GM19463 (cell line): Measurements from ENCODE around the gene FASN.

Experiments used
- ATAC-seq: cut with Tn5 transposase; IDR thresholded peaks from one replicate; pipeline ENCODE4 v1.9.1; 2021; ENCODE audit warnings: mild to moderate bottlenecking, moderate library complexity; ENCODE audit not compliant: unreplicated experiment

FASN gene

DNA sequence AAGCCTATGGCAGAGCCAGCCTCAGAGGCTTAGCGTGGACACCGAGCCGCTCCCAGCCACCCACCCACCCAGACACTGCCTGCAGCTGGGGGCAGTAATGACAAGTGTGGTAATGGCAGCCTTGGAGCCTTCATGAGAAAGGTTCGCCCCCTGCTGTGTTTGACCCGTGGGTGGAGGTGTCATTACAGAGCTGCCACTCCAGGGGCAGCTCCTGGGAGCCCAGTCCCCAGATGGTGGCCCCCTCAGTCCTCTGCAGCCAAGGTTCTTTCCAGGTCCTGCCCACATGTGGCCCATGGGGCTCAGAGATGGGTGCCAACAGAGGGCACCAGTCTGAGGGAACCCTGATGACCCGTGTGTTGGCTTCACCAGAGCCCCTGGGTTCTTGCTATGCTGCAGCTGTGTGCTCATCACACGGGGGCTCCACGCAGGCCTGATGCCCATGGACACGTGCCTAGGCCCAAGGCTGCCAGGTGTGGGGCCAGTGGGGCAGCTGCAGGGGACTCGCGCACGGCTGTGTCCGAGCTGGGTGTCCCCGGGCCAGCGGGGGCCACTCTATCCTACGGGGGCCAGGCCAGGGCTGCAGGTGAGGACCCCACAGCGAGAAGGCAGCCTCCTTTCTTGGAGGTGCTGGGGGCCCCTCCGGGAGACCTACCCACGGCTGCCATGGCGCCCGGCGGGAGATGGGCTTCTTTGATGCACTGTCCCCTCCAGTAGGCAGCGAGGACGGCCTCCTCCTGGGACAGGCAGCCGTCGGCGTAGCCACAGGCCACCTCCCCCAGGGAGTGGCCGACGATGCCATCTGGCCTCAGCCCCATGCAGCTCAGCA, 8.1 kb downstream of the FASN start:
- ATAC-seq = no peak

DNA sequence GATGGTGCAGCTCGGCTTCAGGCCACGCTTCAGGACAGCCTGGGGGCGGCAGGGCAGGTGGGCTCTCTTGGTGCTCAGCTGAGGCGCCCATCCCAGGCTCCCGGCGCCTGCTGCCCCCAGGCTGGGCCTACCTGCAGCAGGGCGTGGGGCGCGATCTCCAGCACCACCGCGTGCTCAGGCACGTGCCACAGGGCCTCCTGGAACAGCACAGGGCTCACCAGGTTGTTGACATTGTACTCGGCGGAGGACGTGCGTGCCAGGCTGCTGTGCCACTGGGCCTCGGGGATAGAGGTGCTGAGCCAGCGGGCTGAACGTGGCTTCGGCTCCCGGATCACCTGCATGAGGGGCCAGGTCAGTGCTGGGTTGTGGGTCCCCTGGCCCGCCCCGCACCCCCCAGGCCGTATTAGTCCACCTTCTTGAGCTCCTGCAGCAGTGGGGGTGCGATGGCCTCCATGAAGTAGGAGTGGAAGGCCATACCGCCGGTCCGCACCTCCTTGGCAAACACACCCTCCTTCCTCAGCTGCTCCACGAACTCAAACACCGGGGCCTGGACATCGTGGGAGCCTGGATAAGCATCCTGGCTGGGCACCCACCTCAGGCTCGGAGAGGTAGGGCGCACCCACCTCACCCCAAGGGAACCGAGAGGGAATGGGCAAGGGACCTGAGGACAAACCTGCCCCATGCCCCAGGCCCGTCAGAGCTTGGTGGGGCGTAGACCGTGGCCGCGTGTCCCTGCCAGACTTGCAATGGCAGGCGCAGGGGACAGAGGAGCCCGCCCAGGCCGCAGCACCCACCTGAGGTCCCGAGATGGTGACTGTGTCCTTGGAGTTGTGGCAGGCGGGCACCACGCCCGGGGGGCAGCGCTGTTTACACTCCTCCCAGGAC, 9.0 kb downstream of the FASN start:
- no peak for ATAC-seq

DNA sequence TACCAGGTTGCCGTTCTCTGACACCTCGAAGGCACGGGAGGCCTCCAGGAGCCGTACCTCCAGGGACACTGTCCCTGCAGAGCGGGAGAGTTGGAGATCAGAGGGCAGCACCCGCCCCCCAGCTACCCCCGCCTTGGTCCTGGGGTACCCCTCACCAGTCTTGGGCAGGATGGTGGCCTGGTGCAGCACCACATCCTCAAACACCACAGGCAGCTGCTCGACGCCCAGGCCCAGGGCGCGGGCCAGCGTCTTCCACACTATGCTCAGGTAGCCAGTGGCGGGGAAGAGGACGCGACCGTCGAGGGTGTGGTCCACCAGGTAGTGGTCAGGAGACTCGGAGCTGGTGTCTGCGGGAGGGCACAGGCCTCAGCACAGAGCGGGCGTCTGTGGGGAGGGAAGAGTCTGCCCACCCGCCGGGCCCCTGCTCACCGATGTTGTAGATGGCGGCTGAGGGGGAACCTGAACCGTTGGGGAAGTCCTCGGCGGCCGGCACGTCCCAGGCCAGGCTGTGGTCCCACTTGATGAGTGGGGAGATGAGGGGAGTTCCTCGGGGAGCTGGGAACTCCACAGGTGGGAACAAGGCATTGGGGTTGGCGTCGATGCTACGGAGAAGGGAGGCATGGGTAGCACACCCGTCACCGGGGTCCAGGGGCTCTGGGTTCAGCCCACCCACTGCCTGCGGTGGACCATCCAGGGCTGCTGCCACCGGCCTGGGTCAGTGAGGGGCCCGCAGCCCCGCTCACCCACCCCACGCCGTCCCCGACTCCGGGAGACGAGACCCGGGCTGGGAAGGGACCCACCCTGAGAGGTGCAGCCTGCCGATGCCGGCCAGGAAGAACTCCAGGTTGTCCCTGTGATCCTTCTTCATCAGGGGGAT, 9.8 kb downstream of the FASN start:
- no peak for ATAC-seq

DNA sequence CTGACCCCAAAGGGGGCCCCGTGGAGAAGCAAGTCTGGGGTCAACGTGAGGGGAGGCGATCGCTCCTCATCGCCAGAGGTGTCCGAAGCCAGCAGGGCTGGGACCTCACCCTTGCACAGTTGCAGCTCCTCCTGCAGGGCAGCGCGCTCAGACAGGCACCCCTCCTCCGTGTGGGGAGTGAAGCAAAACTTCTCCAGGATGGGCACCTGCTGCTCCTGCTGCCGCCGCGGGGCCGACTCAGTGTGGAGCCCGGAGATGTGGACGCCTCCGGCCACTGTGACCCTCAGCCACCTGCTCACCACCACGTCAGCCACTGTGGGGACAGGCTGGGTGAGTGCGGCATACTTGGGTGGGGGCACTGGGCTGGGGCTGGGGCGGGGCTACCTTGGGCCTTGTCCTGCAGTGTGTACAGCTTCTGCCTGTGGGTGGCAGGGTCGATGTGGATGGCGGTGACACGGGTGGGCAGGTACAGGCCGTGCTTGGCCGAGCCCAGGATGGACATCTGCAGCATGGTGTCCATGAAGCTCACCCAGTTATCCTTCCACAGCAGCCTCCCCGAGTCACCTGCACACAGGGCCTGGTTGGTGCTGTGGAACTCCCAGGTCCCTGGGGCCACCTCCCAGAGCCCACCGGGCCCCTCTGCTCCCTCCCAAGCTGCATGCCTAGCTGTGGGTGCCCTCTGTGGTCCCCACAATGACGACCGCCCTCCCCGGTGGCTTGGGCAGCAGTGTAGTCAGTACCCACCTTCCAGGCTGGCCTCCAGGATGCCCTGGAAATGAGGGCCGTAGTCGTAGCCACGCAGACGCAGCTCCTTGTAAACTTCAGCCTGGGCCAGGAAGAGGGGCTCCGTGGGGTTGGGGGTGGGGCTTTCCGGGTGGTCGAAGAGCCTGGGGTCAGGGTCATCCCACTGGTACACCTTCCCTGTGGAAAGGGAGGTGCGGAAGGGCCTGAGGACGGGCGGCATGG, 10.8 kb downstream of the FASN start:
- ATAC-seq = no peak

DNA sequence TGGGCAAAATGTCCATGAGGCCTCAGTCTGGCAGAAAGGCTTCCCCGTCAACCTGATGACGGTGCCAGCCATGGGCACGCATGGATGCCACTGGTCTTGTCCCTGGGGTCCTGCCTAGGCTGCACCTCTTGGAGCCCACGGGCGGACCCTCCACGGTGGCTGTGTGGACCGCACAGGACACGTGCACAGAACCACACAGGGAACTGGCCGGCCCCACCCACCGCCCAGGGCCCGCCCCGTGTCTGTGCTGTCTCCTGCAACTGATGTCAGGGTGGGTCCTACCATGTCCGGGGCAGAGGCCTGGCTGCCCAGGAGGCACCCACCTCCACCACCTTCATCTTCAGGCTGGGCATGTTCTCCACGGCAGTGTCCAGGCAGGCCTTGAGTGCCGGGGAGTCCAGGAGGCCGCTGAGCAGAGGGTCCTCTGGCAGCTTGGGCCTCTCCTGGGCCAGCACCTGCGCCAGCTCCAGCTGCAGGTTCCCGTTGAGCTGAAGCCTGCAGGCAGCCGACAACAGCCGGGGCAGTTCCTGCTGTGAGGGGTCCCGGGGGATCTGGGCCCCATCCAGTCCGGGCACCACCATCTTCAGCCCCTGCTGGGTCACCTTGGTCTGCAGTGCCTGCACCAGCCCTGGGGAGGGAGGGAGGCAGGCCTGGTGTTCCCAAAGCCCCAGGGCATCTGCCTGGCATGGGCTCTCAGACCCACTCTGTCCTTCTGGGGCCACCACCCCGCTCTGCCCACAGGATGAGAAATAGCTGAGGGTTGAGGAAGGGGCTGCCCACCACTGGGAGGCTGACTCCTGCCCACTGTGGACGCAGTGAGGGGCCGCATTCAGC, 11.9 kb downstream of the FASN start:
- ATAC-seq = no peak

DNA sequence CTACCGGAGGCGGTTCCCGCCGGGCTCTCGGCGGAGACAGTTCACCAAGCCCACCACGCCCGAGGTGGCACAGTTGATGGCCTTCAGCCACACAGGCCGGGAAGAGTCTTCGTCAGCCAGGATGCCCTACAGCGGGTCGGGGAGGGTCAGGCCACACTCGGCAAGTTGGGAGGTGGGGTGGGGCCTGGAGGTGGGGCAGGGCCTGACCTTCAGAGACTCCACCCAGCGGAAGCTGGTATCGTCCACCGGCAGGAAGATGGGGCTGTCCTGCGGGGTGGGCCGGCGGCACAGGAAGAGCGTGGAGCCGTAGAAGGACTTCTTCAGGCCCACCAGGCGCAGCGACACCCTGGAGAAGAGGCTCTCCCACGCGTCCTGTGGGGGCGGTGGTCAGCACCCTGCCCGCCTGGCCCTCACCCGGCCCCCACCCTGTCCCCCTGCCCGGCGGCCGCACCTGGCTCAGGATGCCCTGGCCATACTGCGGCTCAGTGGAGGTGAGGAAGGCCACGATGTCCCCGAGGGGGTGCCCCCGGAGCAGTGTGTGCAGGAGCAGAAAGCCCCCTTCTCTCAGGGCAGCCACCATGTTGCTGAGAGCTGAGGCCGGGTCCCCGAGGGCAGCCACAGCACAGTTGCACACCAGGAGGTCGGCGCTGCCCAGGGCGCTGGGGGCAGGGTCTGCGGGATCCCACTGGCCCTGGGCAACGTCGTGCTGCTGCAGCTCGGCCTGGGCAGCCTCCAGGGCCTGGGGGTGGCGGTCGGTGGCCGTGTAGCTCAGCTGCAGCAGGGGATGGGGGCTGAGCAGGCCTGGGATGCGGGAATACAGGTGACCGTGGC, 12.8 kb downstream of the FASN start:
- no peak for ATAC-seq

DNA sequence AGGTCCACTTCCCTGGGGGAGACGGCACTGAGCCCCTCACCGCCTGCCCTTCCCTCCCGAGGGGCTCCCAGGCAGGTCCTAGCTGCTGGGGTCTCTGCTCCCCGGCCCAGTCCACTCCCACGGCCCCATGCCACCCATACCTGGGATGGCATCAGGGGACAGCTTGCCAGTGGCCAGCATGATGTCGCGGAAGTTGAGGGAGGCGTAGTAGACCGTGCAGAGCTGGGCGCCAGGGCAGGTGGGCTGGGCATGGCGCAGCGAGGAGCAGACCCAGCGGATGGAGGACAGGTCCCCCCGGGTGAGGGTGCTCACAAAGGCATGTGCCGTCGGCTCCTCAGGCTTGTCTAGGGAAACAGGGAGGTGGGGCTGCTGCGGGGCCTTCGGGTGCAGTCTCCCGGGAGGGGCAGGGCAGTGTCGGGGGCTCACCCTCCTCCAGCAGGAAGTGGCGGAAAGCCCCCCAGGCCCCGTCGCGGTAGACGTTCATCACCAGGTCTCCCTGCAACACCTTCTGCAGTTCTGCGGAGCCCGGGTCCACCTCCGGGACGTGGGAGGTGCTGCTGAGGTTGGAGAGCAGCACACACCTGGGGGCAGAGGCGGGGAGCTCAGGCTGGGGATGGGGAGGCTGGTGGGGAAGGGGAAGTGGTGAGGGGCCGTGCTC, 13.5 kb downstream of the FASN start:
- ATAC-seq = no peak

DNA sequence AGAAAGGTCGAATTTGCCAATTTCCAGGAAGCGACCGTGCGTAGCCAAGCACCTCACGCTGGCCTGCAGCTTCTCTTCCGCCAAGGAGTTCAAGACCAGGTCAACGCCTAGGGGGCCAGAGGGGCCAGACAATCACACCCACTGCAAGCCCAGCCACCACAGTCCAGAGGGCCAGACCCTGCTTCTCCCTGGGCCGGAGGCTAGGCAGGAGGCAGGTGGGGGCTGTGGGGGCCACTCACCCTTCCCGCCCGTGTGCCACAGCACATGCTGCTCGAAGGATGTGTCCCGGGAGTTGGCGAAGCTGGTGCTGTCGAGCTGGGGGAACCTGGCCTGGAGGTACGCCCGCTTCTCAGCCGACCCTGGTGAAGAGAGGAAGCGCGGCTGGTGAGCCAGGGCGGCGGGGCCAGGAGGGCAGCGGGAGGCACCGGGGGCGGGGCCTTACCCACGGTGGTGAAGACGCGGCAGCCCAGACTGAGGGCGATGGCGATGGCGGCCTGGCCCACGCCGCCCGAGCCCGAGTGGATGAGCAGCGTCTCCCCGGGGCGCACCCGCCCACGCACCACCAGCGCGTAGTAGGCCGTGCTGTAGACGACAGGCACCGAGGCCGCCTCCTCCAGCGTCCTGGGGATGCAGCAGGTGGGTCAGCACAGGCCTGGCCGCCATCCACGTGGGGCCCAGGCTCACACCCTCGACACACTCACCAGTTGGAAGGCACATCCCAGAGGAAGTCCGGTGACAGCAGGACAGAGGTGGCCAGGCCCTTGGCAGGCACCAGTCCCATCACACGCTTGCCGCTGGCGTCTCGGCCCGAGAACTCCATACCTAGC, 14.3 kb downstream of the FASN start:
- ATAC-seq = no peak

DNA sequence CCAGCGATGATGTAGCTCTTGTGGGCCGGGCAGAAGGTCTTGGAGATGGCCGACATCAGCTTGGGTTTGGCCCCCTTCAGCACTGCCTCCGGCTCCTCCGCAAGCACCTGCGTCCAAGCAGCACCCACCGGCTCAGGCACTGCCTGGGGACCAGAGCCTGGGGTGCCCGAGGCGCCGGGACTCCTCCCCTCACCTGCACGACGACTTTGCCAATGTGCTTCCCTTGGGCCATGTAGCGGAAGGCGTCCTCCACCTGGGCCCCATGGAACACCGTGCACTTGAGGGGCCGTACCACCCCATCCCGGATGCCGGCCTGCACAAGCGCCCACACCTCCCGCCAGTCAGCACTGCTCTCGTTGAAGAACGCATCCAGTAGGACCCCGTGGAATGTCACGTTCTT, 15.0 kb downstream of the FASN start:
- no peak for ATAC-seq

DNA sequence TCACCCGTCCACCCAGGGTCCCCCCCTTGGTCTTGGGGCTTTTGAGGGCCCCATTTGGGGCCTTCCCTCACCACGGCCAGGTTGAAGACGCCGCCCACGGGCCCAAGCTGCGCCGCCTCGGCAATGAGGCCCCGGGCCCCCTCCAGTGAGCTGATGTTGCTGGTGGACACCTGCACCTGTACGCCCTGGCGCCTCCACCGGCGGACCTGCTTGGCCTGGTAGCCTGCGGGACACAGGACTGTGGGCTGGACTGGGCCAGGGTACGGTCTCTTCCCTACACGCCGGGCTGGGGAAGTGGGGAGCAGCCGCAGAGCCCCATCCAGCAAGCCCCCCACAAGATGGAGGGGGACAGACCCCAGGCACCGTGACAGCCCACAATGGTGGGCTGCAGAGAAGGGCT, 15.6 kb downstream of the FASN start:
- ATAC-seq = no peak

DNA sequence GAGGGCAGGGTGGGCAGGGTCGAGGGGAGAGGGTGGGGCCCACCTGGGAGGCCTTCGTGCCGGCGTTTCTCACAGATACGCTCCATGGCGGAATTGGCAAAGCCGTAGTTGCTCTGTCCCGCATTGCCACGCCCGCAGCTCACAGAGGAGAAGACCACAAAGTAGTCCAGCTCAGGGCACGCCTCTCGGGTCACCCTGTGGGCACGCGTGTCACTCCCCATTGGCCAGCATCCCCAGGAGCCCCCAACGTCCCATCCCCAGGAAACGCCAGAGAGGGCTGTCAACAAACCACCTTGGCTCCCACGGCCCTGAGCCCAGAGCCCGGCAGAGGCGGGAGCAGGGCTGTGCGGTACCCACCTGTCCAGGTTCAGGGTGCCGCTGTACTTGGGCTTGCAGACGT, 16.1 kb downstream of the FASN start:
- no peak for ATAC-seq

DNA sequence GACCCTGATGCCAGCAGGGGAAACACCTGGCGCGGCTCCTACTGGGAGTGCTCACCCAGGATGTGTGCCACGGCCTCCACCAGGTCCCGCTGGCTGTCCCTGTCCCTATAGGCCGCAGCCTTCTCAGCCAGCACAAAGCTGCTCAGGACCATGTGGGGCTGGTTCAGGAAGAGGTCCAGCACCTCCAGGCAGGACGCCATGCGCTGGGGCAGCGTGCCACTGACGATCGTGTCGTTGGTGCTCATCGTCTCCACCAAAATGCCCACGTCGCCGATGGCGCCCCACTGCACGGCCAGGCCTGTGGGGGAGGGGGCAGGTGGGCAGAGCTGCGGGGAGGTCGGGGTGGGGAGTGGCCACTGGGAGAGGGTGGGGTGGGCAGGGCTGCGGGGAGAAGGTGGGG, 16.5 kb downstream of the FASN start:
- no peak for ATAC-seq

DNA sequence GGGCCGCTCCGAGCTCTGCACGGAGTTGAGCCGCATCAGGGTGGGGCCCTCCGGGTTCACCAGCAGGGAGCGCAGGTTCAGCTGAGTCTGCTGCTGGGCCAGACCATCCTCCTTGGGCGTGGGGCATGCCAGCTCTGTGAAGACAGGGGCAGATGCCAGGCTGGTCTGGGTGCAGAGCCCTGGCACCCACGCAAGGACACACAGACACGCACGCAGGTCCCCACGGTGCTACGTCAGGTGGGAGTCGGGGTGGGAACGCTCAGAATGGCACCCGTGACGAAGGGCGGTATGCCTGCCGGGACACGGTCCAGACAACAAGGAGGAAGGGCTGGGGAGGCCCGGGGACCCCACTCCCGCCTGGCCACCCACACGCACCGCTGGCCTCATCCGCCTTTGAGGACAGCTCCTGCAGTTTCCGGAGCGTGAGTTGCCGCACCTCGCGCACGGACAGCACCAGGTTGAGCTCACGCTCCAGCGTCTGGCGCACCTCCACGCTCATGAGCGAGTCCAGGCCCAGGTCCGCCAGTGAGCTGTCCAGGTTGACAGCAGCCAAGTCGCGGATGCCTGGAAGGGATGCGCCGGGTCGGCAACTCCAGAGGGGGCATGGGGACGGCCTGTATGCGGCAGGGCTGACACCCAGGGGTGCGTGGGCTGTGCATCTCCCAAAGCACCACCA, 17.1 kb downstream of the FASN start:
- ATAC-seq = no peak

DNA sequence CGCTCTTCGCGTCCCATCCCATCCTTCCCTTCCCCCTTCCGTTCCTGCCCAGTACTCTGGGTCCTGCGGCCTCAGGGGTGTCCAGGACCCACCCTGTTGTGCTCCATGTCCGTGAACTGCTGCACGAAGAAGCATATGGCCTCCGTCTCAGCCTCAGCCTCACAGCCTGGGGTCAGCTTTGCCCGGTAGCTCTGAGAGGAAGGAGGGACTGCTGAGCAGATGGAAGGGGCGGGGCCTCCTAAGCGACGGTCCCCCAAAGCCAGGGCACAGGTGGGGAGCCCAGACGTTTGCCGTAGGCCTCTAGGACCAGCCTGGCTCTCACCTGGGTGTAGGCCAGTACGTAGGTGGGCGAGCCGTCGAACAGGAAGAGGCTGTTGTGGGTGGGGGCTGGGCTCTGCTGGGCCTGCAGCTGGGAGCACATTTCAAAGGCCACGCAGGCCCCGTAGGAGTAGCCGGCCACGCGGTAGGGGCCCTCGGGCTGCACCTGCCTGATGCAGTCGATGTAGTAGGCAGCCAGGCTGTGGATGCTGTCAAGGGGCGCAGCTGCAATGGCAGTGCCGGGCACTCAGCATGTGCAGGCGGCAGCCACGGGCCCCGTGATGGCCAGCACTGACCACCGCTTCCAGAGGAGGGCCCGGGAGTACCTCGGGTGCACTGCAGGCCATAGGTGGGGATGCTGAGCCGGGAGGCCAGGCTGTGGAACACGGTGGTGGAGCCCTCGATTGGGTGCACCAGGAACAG, 17.8 kb downstream of the FASN start:
- no peak for ATAC-seq

DNA sequence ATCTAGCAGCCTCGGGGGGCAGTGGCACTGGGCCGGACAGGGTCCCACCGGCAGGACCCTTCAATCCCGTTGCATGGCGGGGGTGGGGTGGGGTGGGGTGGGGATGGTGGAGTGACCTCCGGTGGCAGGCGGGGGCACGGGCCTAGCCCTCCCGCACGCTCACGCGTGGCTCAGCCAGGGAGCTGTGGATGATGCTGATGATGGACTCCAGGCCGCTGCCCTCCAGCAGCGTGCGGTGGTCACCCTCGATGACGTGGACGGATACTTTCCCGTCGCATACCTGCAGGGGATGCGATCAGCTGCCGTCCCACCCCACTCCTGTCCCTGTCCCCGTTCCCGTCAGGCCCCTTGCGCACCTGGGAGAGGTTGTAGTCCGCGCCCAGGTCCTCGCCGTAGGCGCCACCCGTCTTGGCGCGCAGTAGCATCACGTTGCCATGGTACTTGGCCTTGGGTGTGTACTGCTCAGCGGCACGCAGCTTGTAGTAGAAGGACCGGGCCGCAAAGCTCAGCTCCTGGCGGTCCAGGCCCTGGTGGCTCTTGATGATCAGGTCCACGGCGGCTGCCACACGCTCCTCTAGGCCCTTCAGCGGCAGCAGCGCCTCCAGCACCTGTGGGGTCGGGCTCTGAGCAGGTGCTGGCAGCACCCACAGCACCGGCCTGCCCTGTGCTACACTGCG, 18.9 kb downstream of the FASN start:
- no peak for ATAC-seq
